Upper lobe of left lung (tissue), 6 donors: ENCODE measurements around the gene FNIP1. TPM values are rescaled to one million over a fixed set of nuclear protein-coding genes. Genes with fewer than 3 reads are reported as not detected.

Experiments
- ATAC-seq, 2 donors: fragments of 200-7000 bp; cut with Tn5 transposase; one replicate each; pipeline ENCODE4 v1.9.1; 2022; ENCODE audit warnings: mild to moderate bottlenecking in 2 of 2, moderate library complexity in 2 of 2; ENCODE audit not compliant: low FRiP score in 2 of 2
- DNase-seq, 2 donors: peaks; one replicate each; pipeline ENCODE4 v3.0.0-alpha.2; 2019 to 2020
- H3K27ac ChIP-seq, 4 donors: fragments of 200-600 bp; sonication (generic); one replicate each; pipeline ENCODE4 v1.5.1; 2016 to 2019
- H3K27me3 ChIP-seq, 4 donors: fragments of 200-600 bp; sonication (generic); one replicate each; pipeline ENCODE4 v1.5.1; 2017 to 2019
- H3K36me3 ChIP-seq, 4 donors: fragments of 200-600 bp; sonication (generic); one replicate each; pipeline ENCODE4 v1.5.1; 2016 to 2019
- H3K4me1 ChIP-seq, 4 donors: fragments of 200-600 bp; sonication (generic); one replicate each; pipeline ENCODE4 v1.5.1; 2018 to 2019
- H3K4me3 ChIP-seq, 4 donors: fragments of 200-600 bp; sonication (generic); one replicate each; pipeline ENCODE4 v1.5.1; 2017 to 2019; ENCODE audit warnings: mild to moderate bottlenecking in 2 of 4, moderate library complexity in 1 of 4
- H3K9me3 ChIP-seq, 4 donors: fragments of 200-600 bp; sonication (generic); one replicate each; pipeline ENCODE4 v1.5.1; 2018 to 2019
- EP300 ChIP-seq, 4 donors: sonication (generic); formaldehyde crosslinking; IDR thresholded peaks; one replicate each; pipeline ENCODE4 v1.5.1; 2017; ENCODE audit warnings: antibody characterized with exemption in 4 of 4, control low read depth in 2 of 4
- POLR2A ChIP-seq, 4 donors: fragments of 450-650 bp; IDR thresholded peaks; one replicate each; pipeline ENCODE4 v1.5.1; 2016 to 2017; ENCODE audit warnings: antibody characterized with exemption in 4 of 4, mild to moderate bottlenecking in 2 of 4
- POLR2AphosphoS5 ChIP-seq, 2 donors: sonication (generic); formaldehyde crosslinking; IDR thresholded peaks; one replicate each; pipeline ENCODE4 v1.5.1; 2017; ENCODE audit warnings: antibody characterized with exemption in 2 of 2
- WGBS, 2 donors: methylation state at CpG; one replicate each; pipeline ENCODE4 v1.1.5; 2017 to 2018; 5-methylcytosine and 5-hydroxymethylcytosine counted together
- total RNA-seq, 6 donors: library from RNA; depleted of rRNA in 4 of 6; stranded (reverse); fragments of >200 nt in 4 of 6; gene quantifications; one replicate each; pipeline versions ENCODE4 v1.1.0 to v1.2.1, GENCODE V29; 2016 to 2021
- TF ChIP-seq, protein P1 (sequence below), 6 experiments: fragments of 450-650 bp in 4 of 6; fragments of 200-600 bp in 2 of 6; sonication (generic) in 2 of 6; IDR thresholded peaks; one replicate each; pipeline ENCODE4 v1.5.1; 2016 to 2019; ENCODE audit warnings: antibody characterized with exemption in 6 of 6
- donor health status: DM: no; HTN: no; CAD: no; lungs with moderate emphysema.
- donor health status: DM: no; HTN: yes; CAD: no; lungs with severe emphysema.

FNIP1 gene
- total RNA-seq, 6 donors from 2014 or later: 34.4 to 58.7 (median 42.3) TPM

DNA sequence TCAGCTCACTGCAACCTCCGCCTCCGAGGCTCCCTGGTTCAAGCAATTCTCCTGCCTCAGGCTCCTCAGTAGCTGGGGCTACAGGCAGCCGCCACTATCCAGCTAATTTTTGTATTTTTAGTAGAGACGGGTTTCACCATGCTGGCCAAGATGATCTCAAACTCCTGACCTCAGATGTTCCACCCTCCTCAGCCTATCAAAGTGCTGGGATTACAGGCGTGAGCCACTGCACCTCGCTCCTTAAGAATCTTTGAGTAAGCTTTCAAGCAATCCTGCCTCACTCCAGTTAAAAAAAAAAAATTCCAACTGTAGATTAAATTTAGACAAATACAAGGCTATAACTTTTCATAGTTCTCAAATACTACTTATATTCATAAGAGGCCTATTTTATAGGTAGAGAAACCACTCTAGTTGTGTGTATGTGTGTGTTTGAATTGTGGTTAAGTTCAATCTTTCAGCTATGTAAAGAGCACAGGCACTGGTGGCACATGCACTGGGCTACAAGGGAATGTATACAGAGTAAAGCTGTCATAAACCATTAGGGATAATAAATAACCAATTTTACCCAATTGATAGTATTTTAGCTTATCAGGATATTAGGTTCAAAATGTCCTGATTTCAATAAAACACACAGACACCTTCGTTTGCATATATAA lies 111.2 kb downstream of the FNIP1 start:
- DNase-seq: no peak
- Histone ChIP-seq H3K36me3 (peaks cover 0 to 21% (median 5%) of the 10 kb centered on the region in 4 donors), H3K27me3 (no peaks in the 10 kb centered on the region), H3K4me1 (peaks cover 0 to 3% (median 0%) of the 10 kb centered on the region in 4 donors), H3K9me3 (no peaks in the 10 kb centered on the region), H3K4me3 (no peak overlapping the region), H3K27ac (peak overlapping the region in 1 of 4 donors; percentile 19)
- WGBS, 2 donors: 79 to 80% methylated on average over 7 of the region's 7 CpGs
- peak; percentile 57 to 65 for ATAC-seq
- TF ChIP-seq POLR2AphosphoS5 (IDR thresholded peaks at IDR 0.05) (no peak), POLR2A (IDR thresholded peaks at IDR 0.05) (no peak), EP300 (IDR thresholded peaks at IDR 0.05) (no peak)
- TF ChIP-seq, protein P1, sequence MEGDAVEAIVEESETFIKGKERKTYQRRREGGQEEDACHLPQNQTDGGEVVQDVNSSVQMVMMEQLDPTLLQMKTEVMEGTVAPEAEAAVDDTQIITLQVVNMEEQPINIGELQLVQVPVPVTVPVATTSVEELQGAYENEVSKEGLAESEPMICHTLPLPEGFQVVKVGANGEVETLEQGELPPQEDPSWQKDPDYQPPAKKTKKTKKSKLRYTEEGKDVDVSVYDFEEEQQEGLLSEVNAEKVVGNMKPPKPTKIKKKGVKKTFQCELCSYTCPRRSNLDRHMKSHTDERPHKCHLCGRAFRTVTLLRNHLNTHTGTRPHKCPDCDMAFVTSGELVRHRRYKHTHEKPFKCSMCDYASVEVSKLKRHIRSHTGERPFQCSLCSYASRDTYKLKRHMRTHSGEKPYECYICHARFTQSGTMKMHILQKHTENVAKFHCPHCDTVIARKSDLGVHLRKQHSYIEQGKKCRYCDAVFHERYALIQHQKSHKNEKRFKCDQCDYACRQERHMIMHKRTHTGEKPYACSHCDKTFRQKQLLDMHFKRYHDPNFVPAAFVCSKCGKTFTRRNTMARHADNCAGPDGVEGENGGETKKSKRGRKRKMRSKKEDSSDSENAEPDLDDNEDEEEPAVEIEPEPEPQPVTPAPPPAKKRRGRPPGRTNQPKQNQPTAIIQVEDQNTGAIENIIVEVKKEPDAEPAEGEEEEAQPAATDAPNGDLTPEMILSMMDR (IDR thresholded peaks at IDR 0.05): no peak

- Histone ChIP-seq H3K36me3 (peaks cover 0 to 15% (median 0%) of the 10 kb centered on the region in 4 donors), H3K27ac (peak overlapping the region in 1 of 4 donors; percentile 5), H3K4me1 (peaks cover 0 to 3% (median 0%) of the 10 kb centered on the region in 4 donors), H3K9me3 (no peaks in the 10 kb centered on the region), H3K4me3 (no peak overlapping the region), H3K27me3 (no peaks in the 10 kb centered on the region)
- ATAC-seq (no peak), DNase-seq (no peak)
- TF ChIP-seq POLR2A (IDR thresholded peaks at IDR 0.05): no peak
- TF ChIP-seq EP300 (IDR thresholded peaks at IDR 0.05): no peak
- no peak for TF ChIP-seq POLR2AphosphoS5 (IDR thresholded peaks at IDR 0.05)
- TF ChIP-seq, protein P1 (IDR thresholded peaks at IDR 0.05): no peak
These were observed 112.2 kb downstream of the FNIP1 start for GRCh38 chr5:131684595-131684994.

- whole genome bisulfite sequencing, 2 donors: 83 to 94% methylated on average over 1 of the region's 1 CpG
- H3K4me1 ChIP-seq: peaks cover 0 to 3% (median 0%) of the 10 kb centered on the region in 4 donors
- ATAC-seq (no peak), DNase-seq (no peak)
- no peak for TF ChIP-seq POLR2A (IDR thresholded peaks at IDR 0.05)
- TF ChIP-seq EP300 (IDR thresholded peaks at IDR 0.05): no peak
- TF ChIP-seq POLR2AphosphoS5 (IDR thresholded peaks at IDR 0.05): no peak
- TF ChIP-seq, protein P1 (IDR thresholded peaks at IDR 0.05): no peak
- H3K27ac ChIP-seq: peak overlapping the region in 1 of 4 donors; percentile 5
- no peaks in the 10 kb centered on the region for H3K9me3 ChIP-seq
- H3K4me3 ChIP-seq: no peak overlapping the region
- no peaks in the 10 kb centered on the region for H3K27me3 ChIP-seq
- H3K36me3 ChIP-seq: peaks cover 0 to 11% (median 0%) of the 10 kb centered on the region in 4 donors
These were observed 112.8 kb downstream of the FNIP1 start for GRCh38 chr5:131684051-131684450.

DNA sequence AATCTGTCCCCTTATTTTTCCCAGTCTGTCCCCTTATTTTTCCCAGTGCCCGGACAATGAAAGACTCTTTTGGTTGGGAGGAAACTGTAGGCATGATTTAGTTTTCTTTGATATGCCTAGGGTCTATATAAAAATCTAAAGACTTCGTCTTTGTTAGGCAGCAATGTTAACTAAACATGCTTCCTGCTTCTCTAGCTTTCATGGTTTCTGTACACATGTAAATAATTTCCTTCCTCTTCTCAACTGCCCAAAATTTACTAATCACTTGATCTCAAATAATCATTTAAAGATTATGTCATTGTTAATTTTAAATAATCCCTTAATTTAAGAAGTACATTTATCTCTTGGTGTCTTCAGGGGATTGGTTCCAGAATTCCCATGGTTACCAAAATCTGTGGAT lies 114.0 kb downstream of the FNIP1 start:
- 58 to 73% methylated on average over 2 of the region's 2 CpGs for WGBS, 2 donors
- ATAC-seq: no peak

More for the DNA sequence above, 114.0 kb downstream of the FNIP1 start:
- Histone ChIP-seq H3K9me3 (no peaks in the 10 kb centered on the region), H3K27ac (no peak overlapping the region), H3K4me3 (no peak overlapping the region), H3K27me3 (no peaks in the 10 kb centered on the region), H3K36me3 (peaks cover 0 to 22% (median 2%) of the 10 kb centered on the region in 4 donors), H3K4me1 (peaks cover 0 to 3% (median 0%) of the 10 kb centered on the region in 4 donors)
- DNase-seq: no peak
- TF ChIP-seq POLR2A (IDR thresholded peaks at IDR 0.05): no peak
- TF ChIP-seq, protein P1 (IDR thresholded peaks at IDR 0.05): no peak
- TF ChIP-seq POLR2AphosphoS5 (IDR thresholded peaks at IDR 0.05): no peak
- no peak for TF ChIP-seq EP300 (IDR thresholded peaks at IDR 0.05)
